H1 (cell line): ENCODE results near the gene ANKRD13C. TPM values are rescaled to one million over a fixed set of nuclear protein-coding genes. Genes with fewer than 3 reads are reported as not detected.

Experiments used
- CTCF ChIA-PET: fragments of 300-600 bp; sonication (Branson Sonifier 250); formaldehyde crosslinking; loops from one replicate; lab custom pipeline; 2021; ENCODE audit not compliant: partially characterized antibody; lab: Charles Lee
- POLR2A ChIA-PET: fragments of 300-600 bp; sonication (Branson Sonifier 250); formaldehyde crosslinking; loops from one replicate; lab custom pipeline; 2021; ENCODE audit warnings: inconsistent platforms; ENCODE audit not compliant: partially characterized antibody; lab: Charles Lee
- DNase-seq, 2 experiments: peaks; one replicate each; pipeline versions ENCODE4 v3.0.0 to v3.0.0-alpha.2; 2010 to 2022; ENCODE audit warnings: low spot score in 2 of 2, low read depth in 1 of 2, mixed read lengths in 1 of 2
- FAIRE-seq: peaks from 2 replicates; lab custom pipeline; 2011; peaks lifted over from hg19 to GRCh38; lab: Jason Lieb, UNC
- H2AFZ ChIP-seq: 2 replicates; pipeline ENCODE4 v1.8.1; 2012; ENCODE audit warnings: low read length, inconsistent platforms
- H2AK5ac ChIP-seq: 2 replicates; pipeline ENCODE4 v1.6.1; 2013; ENCODE audit warnings: low read depth, low read length
- H2BK120ac ChIP-seq: replicated peaks from 2 replicates; pipeline ENCODE3; 2013; ENCODE audit warnings: low read depth, low read length, inconsistent platforms
- H2BK12ac ChIP-seq: 2 replicates; pipeline ENCODE4 v1.6.1; 2013; ENCODE audit warnings: low read depth, low read length
- H2BK15ac ChIP-seq: 2 replicates; pipeline ENCODE4 v1.6.1; 2013; ENCODE audit warnings: low read length
- H2BK20ac ChIP-seq: 2 replicates; pipeline ENCODE4 v1.6.1; 2013; ENCODE audit warnings: low read length
- H2BK5ac ChIP-seq: 2 replicates; pipeline ENCODE4 v1.6.1; 2013; ENCODE audit warnings: low read depth, low read length
- H3K14ac ChIP-seq: 2 replicates; pipeline ENCODE4 v1.6.1; 2013; ENCODE audit warnings: inconsistent platforms; ENCODE audit not compliant: insufficient read length
- H3K18ac ChIP-seq: 2 replicates; pipeline ENCODE4 v1.6.1; 2013; ENCODE audit warnings: low read length; ENCODE audit errors: extremely low read depth
- H3K23ac ChIP-seq: 2 replicates; pipeline ENCODE4 v1.6.1; 2013; ENCODE audit warnings: inconsistent platforms; ENCODE audit not compliant: insufficient read length
- H3K23me2 ChIP-seq: 2 replicates; pipeline ENCODE4 v1.6.1; 2013; ENCODE audit warnings: low read depth, low read length
- H3K27ac ChIP-seq: 2 replicates; pipeline ENCODE4 v1.6.1; 2011; ENCODE audit warnings: low read depth, low read length, inconsistent platforms
- H3K27me3 ChIP-seq, 4 experiments: replicated peaks in 1 of 4; 1 replicate in 1 of 4; 2 replicates in 3 of 4; pipeline versions ENCODE4 v1.6.1 to v1.8.1; 2011 to 2013; ENCODE audit warnings: low read length in 3 of 4, mild to moderate bottlenecking in 3 of 4, inconsistent platforms in 2 of 4, mixed read lengths in 2 of 4, moderate library complexity in 1 of 4; ENCODE audit not compliant: control insufficient read depth in 3 of 4, insufficient read depth in 3 of 4; ENCODE audit errors: extremely low read depth in 1 of 4
- H3K36me3 ChIP-seq, 4 experiments: 2 replicates each; pipeline versions ENCODE4 v1.6.1 to v1.8.1; 2011 to 2013; ENCODE audit warnings: mild to moderate bottlenecking in 4 of 4, low read length in 3 of 4, moderate library complexity in 2 of 4, control low read depth in 1 of 4, inconsistent platforms in 1 of 4; ENCODE audit not compliant: insufficient read depth in 4 of 4, control insufficient read depth in 2 of 4
- H3K4ac ChIP-seq: replicated peaks from 2 replicates; pipeline ENCODE3; 2013; ENCODE audit warnings: low read length, low read depth, mixed read lengths, inconsistent platforms; ENCODE audit not compliant: insufficient read length
- H3K4me1 ChIP-seq, 4 experiments: replicated peaks in 1 of 4; 1 replicate in 1 of 4; 2 replicates in 3 of 4; pipeline versions ENCODE4 v1.6.1 to v1.8.1; 2011 to 2013; ENCODE audit warnings: low read length in 3 of 4, inconsistent platforms in 2 of 4, mixed read lengths in 1 of 4; ENCODE audit not compliant: insufficient read depth in 4 of 4, control insufficient read depth in 3 of 4
- H3K4me2 ChIP-seq, 2 experiments: 2 replicates each; pipeline versions ENCODE4 v1.6.1 to v1.8.1; 2011 to 2013; ENCODE audit warnings: low read depth in 2 of 2, low read length in 2 of 2, control low read depth in 1 of 2, inconsistent platforms in 1 of 2, mild to moderate bottlenecking in 1 of 2; ENCODE audit not compliant: insufficient read depth in 1 of 2
- H3K4me3 ChIP-seq, 4 experiments: fragments of 200-600, 300-600 bp in 1 of 4; sonication (generic), shearing (Covaris generic), sonication (Bioruptor Twin) in 1 of 4; 2 replicates each; pipeline versions ENCODE4 v1.5.1 to v1.8.1; 2011 to 2016; ENCODE audit warnings: low read length in 4 of 4, low read depth in 3 of 4, control low read depth in 2 of 4, inconsistent platforms in 2 of 4, mild to moderate bottlenecking in 2 of 4, mixed read lengths in 1 of 4, moderate library complexity in 1 of 4; ENCODE audit not compliant: insufficient read depth in 2 of 4; ENCODE audit errors: extremely low read depth in 1 of 4
- H3K56ac ChIP-seq: replicated peaks from 2 replicates; pipeline ENCODE3; 2013; ENCODE audit warnings: low read depth, mild to moderate bottlenecking, mixed read lengths, low read length, inconsistent platforms; ENCODE audit not compliant: insufficient read length
- H3K79me1 ChIP-seq: 2 replicates; pipeline ENCODE4 v1.6.1; 2013; ENCODE audit warnings: low read depth, low read length, control low read depth
- H3K79me2 ChIP-seq, 2 experiments: 2 replicates each; pipeline versions ENCODE4 v1.6.1 to v1.8.1; 2012 to 2013; ENCODE audit warnings: low read length in 2 of 2, mild to moderate bottlenecking in 2 of 2, inconsistent platforms in 1 of 2; ENCODE audit not compliant: insufficient read depth in 2 of 2, control insufficient read depth in 1 of 2
- H3K9ac ChIP-seq, 4 experiments: replicated peaks in 1 of 4; 1 replicate in 1 of 4; 2 replicates in 3 of 4; pipeline versions ENCODE4 v1.6.1 to v1.8.1; 2011 to 2013; ENCODE audit warnings: low read depth in 3 of 4, low read length in 3 of 4, control low read depth in 2 of 4, mild to moderate bottlenecking in 2 of 4, moderate library complexity in 2 of 4, inconsistent platforms in 1 of 4; ENCODE audit errors: extremely low read depth in 1 of 4
- H3K9me3 ChIP-seq, 2 experiments: 2 replicates each; pipeline versions ENCODE4 v1.6.1 to v1.8.1; 2012 to 2013; ENCODE audit warnings: mild to moderate bottlenecking in 2 of 2, moderate library complexity in 2 of 2, control low read depth in 1 of 2, inconsistent platforms in 1 of 2, low read depth in 1 of 2, low read length in 1 of 2, mixed read lengths in 1 of 2; ENCODE audit not compliant: insufficient read depth in 2 of 2
- H4K20me1 ChIP-seq, 2 experiments: replicated peaks in 1 of 2; 2 replicates each; pipeline versions ENCODE3 to v1.8.1; 2011 to 2013; ENCODE audit warnings: inconsistent platforms in 2 of 2, low read length in 2 of 2, mild to moderate bottlenecking in 1 of 2; ENCODE audit not compliant: insufficient read depth in 2 of 2, control insufficient read depth in 1 of 2
- H4K5ac ChIP-seq: 2 replicates; pipeline ENCODE4 v1.6.1; 2013; ENCODE audit warnings: low read length, low read depth, mixed read lengths, inconsistent platforms; ENCODE audit not compliant: insufficient read length
- H4K8ac ChIP-seq: 2 replicates; pipeline ENCODE4 v1.8.0; 2013; ENCODE audit warnings: mild to moderate bottlenecking, moderate library complexity, low read length, inconsistent platforms; ENCODE audit not compliant: insufficient read depth; ENCODE audit errors: extremely low read depth
- H4K91ac ChIP-seq: replicated peaks from 2 replicates; pipeline ENCODE3; 2013; ENCODE audit warnings: low read length, mixed read lengths, inconsistent platforms; ENCODE audit not compliant: insufficient read length
- CBX5 ChIP-seq: fragments of 300-800, 300-1000 bp; sonication (generic); IDR thresholded peaks from 2 replicates; pipeline ENCODE4 v1.7.1; 2016; ENCODE audit warnings: antibody characterized with exemption, low read length, low read depth
- CBX8 ChIP-seq: fragments of 300-800, 300-1000 bp; sonication (generic); IDR thresholded peaks from 2 replicates; pipeline ENCODE4 v1.7.1; 2016; ENCODE audit warnings: low read depth, low read length, borderline replicate concordance
- CEBPB ChIP-seq: IDR thresholded peaks from 2 replicates; pipeline ENCODE4 v1.6.1; 2012; ENCODE audit warnings: low read depth, low read length
- CTBP2 ChIP-seq: IDR thresholded peaks from 2 replicates; pipeline ENCODE4 v1.7.0; 2011; ENCODE audit warnings: borderline replicate concordance, mild to moderate bottlenecking, moderate library complexity, mixed read lengths, low read length; ENCODE audit not compliant: insufficient read depth, insufficient read length
- KDM4A ChIP-seq: IDR thresholded peaks from one replicate; pipeline ENCODE4 v1.7.1; 2012; ENCODE audit warnings: low read depth, mild to moderate bottlenecking, moderate library complexity, low read length, inconsistent platforms; ENCODE audit not compliant: severe bottlenecking
- NANOG ChIP-seq: IDR thresholded peaks from 2 replicates; pipeline ENCODE4 v1.6.1; 2011; ENCODE audit warnings: low read length, low read depth, mild to moderate bottlenecking, inconsistent platforms; ENCODE audit not compliant: insufficient read depth, poor library complexity, severe bottlenecking
- NRF1 ChIP-seq: IDR thresholded peaks from 2 replicates; pipeline ENCODE4 v1.6.1; 2011; ENCODE audit warnings: mild to moderate bottlenecking, low read depth, low read length, improper control_type of control experiment
- RBBP5 ChIP-seq: IDR thresholded peaks from 2 replicates; pipeline ENCODE4 v1.7.1; 2012; ENCODE audit warnings: low read depth, mild to moderate bottlenecking, inconsistent platforms, low read length, moderate library complexity, borderline replicate concordance
- RNF2 ChIP-seq: fragments of 200-900, 300-1000 bp; sonication (generic); IDR thresholded peaks from 2 replicates; pipeline ENCODE4 v1.7.1; 2016; ENCODE audit warnings: borderline replicate concordance, low read depth, mild to moderate bottlenecking, antibody characterized with exemption, low read length; ENCODE audit not compliant: poor library complexity, severe bottlenecking; ENCODE audit errors: missing control alignments
- SUZ12 ChIP-seq: fragments of 200-600 bp; sonication (generic); IDR thresholded peaks from 2 replicates; pipeline ENCODE4 v1.6.1; 2012; ENCODE audit warnings: mild to moderate bottlenecking, inconsistent platforms, low read length, moderate library complexity, mixed read lengths
- TAF1 ChIP-seq: IDR thresholded peaks from 2 replicates; pipeline ENCODE4 v1.6.1; 2011; ENCODE audit warnings: mild to moderate bottlenecking, low read depth, low read length
- TBP ChIP-seq: IDR thresholded peaks from 2 replicates; pipeline ENCODE4 v1.6.1; 2011; ENCODE audit warnings: low read depth, low read length, improper control_type of control experiment
- TCF12 ChIP-seq: IDR thresholded peaks from 2 replicates; pipeline ENCODE4 v1.6.1; 2011; ENCODE audit warnings: low read depth, mild to moderate bottlenecking, low read length
- TEAD4 ChIP-seq: IDR thresholded peaks from 2 replicates; pipeline ENCODE4 v1.6.1; 2012; ENCODE audit warnings: low read depth, low read length, inconsistent platforms, mixed read lengths
- WGBS, 2 experiments: shearing (Covaris generic) in 1 of 2; methylation state at CpG; one replicate each; pipeline versions ENCODE4 v1.1.6 to v1.1.7; 2013 to 2015; ENCODE audit warnings: low lambda C conversion rate in 2 of 2, mixed read lengths in 2 of 2, inconsistent platforms in 1 of 2, low coverage in 1 of 2, missing lambda C conversion rate in 1 of 2; ENCODE audit not compliant: insufficient replicate concordance in 2 of 2, insufficient coverage in 1 of 2, insufficient read length in 1 of 2; ENCODE audit errors: extremely low coverage in 1 of 2, missing lambda C conversion rate in 1 of 2; 5-methylcytosine and 5-hydroxymethylcytosine counted together
- polyA plus RNA-seq, 7 experiments: library from polyadenylated mRNA; depleted of rRNA in 3 of 7; stranded (reverse) in 5 of 7; unstranded in 2 of 7; fragments of >200 nt in 5 of 7; fragments of 200-250 nt in 2 of 7; gene quantifications; 1 replicate in 5 of 7; 2 replicates in 1 of 7; 4 replicates in 1 of 7; pipeline versions ENCODE4 v1.2.1 to v1.2.3, GENCODE V29; 2011 to 2013; ENCODE audit warnings: missing spikeins in 2 of 7, mixed read lengths in 2 of 7
- total RNA-seq: library from RNA; stranded (reverse); fragmentation: NEBNext Ultra II Directional; extraction: Animal tissue kit (Norgen Biotek cat#: 25700); gene quantifications from 2 replicates; pipeline ENCODE4 v1.2.1, GENCODE V29; 2021

The ANKRD13C gene
- total and polyA plus RNA-seq, 2 of the 8 experiments (the other 6 are each of a cell fraction or from before 2014, with no cell fraction given), result 4.8 to 21.7 TPM

GRCh38 chr1:70265946-70266345 lies 88.6 kb downstream of the ANKRD13C start:
- Histone ChIP-seq H3K56ac (no peak overlapping the region), H4K5ac (no peak overlapping the region), H3K79me1 (no peaks in the 10 kb centered on the region), H4K20me1 (no peaks in the 10 kb centered on the region), H3K9ac (no peak overlapping the region), H2BK120ac (no peak overlapping the region), H3K27me3 (no peaks in the 10 kb centered on the region), H3K23ac (no peak overlapping the region), H3K27ac (no peak overlapping the region), H3K4ac (no peak overlapping the region), H3K36me3 (peaks cover 0 to 11% (median 0%) of the 10 kb centered on the region in 4 experiments; a peak in 2 of 8 replicates), H3K4me1 (no peaks in the 10 kb centered on the region), H3K14ac (no peak overlapping the region), H3K79me2 (no peaks in the 10 kb centered on the region), H2AFZ (no peak overlapping the region), H3K9me3 (no peaks in the 10 kb centered on the region), H4K91ac (no peak overlapping the region), H2AK5ac (no peak overlapping the region), H3K18ac (no peak overlapping the region), H2BK12ac (no peak overlapping the region), H2BK20ac (no peak overlapping the region), H3K23me2 (no peaks in the 10 kb centered on the region), H3K4me2 (no peak overlapping the region), H2BK5ac (no peak overlapping the region), H3K4me3 (no peak overlapping the region), H2BK15ac (no peak overlapping the region), H4K8ac (no peak overlapping the region)
- WGBS, 2 experiments, result 83% methylated on average over 1 of the region's 1 CpG; no CpG with 5 or more reads in 1 of the 2 experiments
- FAIRE-seq, result no peak
- TF ChIP-seq TCF12 (no peak), CBX5 (no peak), KDM4A (no peak), TAF1 (no peak), CTBP2 (no peak), CBX8 (no peak), CEBPB (no peak), NRF1 (no peak), RBBP5 (no peak), RNF2 (no peak), TEAD4 (no peak), SUZ12 (no peak), TBP (no peak), NANOG (no peak)
- no peak for DNase-seq
- POLR2A ChIA-PET, result no interaction called here
- CTCF ChIA-PET, result no interaction called here
